ENCODE measurements around the gene SHISA2.

The SHISA2 gene

GRCh38 chr13:26011208-26011573, 40.6 kb downstream of the SHISA2 start:
- TF ChIP-seq CTCF (IDR thresholded peaks at IDR 0.05; ENCODE audit: control insufficient read depth, extremely low read depth, insufficient read depth) = no peak
- H3K4me3 ChIP-seq (ENCODE audit: low read depth, low read length) = no peak overlapping the region
- DNase-seq (ENCODE audit: low read depth) = no peak

- H3K4me3 ChIP-seq (ENCODE audit: low read depth, low read length) = no peak overlapping the region
- no peak for DNase-seq (ENCODE audit: low read depth)
- no peak for TF ChIP-seq CTCF (IDR thresholded peaks at IDR 0.05; ENCODE audit: control insufficient read depth, extremely low read depth, insufficient read depth)
Measured at GRCh38 chr13:26010487-26011207, 41.2 kb downstream of the SHISA2 start.

GRCh38 chr13:26007261-26008125, 44.3 kb downstream of the SHISA2 start:
- no peak for DNase-seq (ENCODE audit: low read depth)
- no peak overlapping the region for H3K4me3 ChIP-seq (ENCODE audit: low read depth, low read length)

More at GRCh38 chr13:26007261-26008125, 44.3 kb downstream of the SHISA2 start:
- TF ChIP-seq CTCF (IDR thresholded peaks at IDR 0.05; ENCODE audit: control insufficient read depth, extremely low read depth, insufficient read depth) = no peak

All from LNCaP clone FGC (cell line).